GM23338 (cell line): ENCODE data around the gene HDAC10.

Experiments
- CREB1 ChIP-seq: fragments of 250-450 bp; sonication (Bioruptor Pico); IDR thresholded peaks from 2 replicates; pipeline ENCODE4 v1.5.0; 2020; ENCODE audit warnings: low read depth, mild to moderate bottlenecking, moderate library complexity
- EZH2 ChIP-seq: fragments of 200-600 bp; sonication (generic); IDR thresholded peaks from one replicate; pipeline ENCODE4 v1.8.0; 2017; ENCODE audit warnings: antibody characterized with exemption, mild to moderate bottlenecking, low read depth; ENCODE audit not compliant: unreplicated experiment
- EZH2phosphoT487 ChIP-seq: fragments of 200-600 bp; sonication (generic); IDR thresholded peaks from one replicate; pipeline ENCODE4 v1.8.1; 2018; ENCODE audit warnings: antibody characterized with exemption; ENCODE audit not compliant: unreplicated experiment
- JUNB ChIP-seq: IDR thresholded peaks from one replicate; pipeline ENCODE4 v1.6.1; 2016; ENCODE audit warnings: antibody characterized with exemption; ENCODE audit not compliant: unreplicated experiment
- POLR2AphosphoS5 ChIP-seq: IDR thresholded peaks from 2 replicates; pipeline ENCODE4 v1.6.1; 2016; ENCODE audit warnings: antibody characterized with exemption, low read depth
- ZNF114 ChIP-seq: fragments of 250-450 bp; sonication (Bioruptor Pico); IDR thresholded peaks from 2 replicates; pipeline ENCODE4 v1.5.0; 2020; ENCODE audit warnings: mild to moderate bottlenecking, moderate library complexity
- ZNF331 ChIP-seq: fragments of 250-450 bp; sonication (Bioruptor Pico); IDR thresholded peaks from 2 replicates; pipeline ENCODE4 v1.5.0; 2020; ENCODE audit warnings: low read depth, mild to moderate bottlenecking, moderate library complexity
- TF ChIP-seq, protein P1 (sequence below), 2 experiments: fragments of 200-600 bp in 1 of 2; sonication (generic) in 1 of 2; conservative IDR thresholded peaks; 2 replicates each; pipeline versions ENCODE4 v1.5.1 to v1.6.1; 2016 to 2017; ENCODE audit warnings: antibody characterized with exemption in 2 of 2, low read depth in 2 of 2, mild to moderate bottlenecking in 2 of 2, moderate library complexity in 1 of 2
- TF ChIP-seq, protein P2 (sequence below): IDR thresholded peaks from 2 replicates; pipeline ENCODE4 v1.6.1; 2016; ENCODE audit warnings: antibody characterized with exemption
- TF ChIP-seq, protein P3 (sequence below): IDR thresholded peaks from one replicate; pipeline ENCODE4 v1.6.1; 2018; ENCODE audit warnings: antibody characterized with exemption; ENCODE audit not compliant: unreplicated experiment

DNA sequence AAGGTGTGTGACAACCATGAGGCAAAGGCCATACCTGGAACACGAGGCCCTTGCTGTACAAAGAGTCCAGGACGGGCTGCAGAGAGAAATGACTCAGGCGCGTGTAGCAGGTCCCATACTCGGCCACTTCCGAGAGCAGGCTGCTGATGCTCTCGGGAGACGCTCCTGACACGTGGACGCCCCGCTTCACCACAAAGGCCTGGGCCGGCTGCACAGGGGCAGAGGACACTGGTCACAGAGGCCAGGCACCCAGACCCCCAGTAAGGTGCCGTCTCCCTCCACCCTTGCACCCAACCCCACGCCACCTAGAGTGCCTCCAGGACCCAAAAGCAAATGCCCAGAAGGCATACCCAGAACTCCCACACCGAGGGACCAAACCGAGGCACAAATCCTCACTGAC, 21.7 kb downstream of the HDAC10 start:
- TF ChIP-seq EZH2 (no peak), POLR2AphosphoS5 (no peak), EZH2phosphoT487 (no peak), JUNB (no peak), CREB1 (no peak), ZNF331 (CRISPR knock-in tag) (no peak), ZNF114 (no peak)
- TF ChIP-seq, protein P1, sequence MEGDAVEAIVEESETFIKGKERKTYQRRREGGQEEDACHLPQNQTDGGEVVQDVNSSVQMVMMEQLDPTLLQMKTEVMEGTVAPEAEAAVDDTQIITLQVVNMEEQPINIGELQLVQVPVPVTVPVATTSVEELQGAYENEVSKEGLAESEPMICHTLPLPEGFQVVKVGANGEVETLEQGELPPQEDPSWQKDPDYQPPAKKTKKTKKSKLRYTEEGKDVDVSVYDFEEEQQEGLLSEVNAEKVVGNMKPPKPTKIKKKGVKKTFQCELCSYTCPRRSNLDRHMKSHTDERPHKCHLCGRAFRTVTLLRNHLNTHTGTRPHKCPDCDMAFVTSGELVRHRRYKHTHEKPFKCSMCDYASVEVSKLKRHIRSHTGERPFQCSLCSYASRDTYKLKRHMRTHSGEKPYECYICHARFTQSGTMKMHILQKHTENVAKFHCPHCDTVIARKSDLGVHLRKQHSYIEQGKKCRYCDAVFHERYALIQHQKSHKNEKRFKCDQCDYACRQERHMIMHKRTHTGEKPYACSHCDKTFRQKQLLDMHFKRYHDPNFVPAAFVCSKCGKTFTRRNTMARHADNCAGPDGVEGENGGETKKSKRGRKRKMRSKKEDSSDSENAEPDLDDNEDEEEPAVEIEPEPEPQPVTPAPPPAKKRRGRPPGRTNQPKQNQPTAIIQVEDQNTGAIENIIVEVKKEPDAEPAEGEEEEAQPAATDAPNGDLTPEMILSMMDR (conservative IDR thresholded peaks at IDR 0.05; ENCODE audit: low read depth in 2 of 2), result no peak
- TF ChIP-seq, protein P2, sequence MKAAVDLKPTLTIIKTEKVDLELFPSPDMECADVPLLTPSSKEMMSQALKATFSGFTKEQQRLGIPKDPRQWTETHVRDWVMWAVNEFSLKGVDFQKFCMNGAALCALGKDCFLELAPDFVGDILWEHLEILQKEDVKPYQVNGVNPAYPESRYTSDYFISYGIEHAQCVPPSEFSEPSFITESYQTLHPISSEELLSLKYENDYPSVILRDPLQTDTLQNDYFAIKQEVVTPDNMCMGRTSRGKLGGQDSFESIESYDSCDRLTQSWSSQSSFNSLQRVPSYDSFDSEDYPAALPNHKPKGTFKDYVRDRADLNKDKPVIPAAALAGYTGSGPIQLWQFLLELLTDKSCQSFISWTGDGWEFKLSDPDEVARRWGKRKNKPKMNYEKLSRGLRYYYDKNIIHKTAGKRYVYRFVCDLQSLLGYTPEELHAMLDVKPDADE, result no peak
- TF ChIP-seq, protein P3, sequence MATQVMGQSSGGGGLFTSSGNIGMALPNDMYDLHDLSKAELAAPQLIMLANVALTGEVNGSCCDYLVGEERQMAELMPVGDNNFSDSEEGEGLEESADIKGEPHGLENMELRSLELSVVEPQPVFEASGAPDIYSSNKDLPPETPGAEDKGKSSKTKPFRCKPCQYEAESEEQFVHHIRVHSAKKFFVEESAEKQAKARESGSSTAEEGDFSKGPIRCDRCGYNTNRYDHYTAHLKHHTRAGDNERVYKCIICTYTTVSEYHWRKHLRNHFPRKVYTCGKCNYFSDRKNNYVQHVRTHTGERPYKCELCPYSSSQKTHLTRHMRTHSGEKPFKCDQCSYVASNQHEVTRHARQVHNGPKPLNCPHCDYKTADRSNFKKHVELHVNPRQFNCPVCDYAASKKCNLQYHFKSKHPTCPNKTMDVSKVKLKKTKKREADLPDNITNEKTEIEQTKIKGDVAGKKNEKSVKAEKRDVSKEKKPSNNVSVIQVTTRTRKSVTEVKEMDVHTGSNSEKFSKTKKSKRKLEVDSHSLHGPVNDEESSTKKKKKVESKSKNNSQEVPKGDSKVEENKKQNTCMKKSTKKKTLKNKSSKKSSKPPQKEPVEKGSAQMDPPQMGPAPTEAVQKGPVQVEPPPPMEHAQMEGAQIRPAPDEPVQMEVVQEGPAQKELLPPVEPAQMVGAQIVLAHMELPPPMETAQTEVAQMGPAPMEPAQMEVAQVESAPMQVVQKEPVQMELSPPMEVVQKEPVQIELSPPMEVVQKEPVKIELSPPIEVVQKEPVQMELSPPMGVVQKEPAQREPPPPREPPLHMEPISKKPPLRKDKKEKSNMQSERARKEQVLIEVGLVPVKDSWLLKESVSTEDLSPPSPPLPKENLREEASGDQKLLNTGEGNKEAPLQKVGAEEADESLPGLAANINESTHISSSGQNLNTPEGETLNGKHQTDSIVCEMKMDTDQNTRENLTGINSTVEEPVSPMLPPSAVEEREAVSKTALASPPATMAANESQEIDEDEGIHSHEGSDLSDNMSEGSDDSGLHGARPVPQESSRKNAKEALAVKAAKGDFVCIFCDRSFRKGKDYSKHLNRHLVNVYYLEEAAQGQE, result no peak
